GM21717 (cell line): ENCODE results near the gene PLAC1.

Experiments
- ATAC-seq: cut with Tn5 transposase; IDR thresholded peaks from one replicate; pipeline ENCODE4 v1.9.1; 2021; ENCODE audit warnings: mild to moderate bottlenecking, moderate library complexity; ENCODE audit not compliant: unreplicated experiment

PLAC1 gene

GRCh38 chrX:134592303-134592702 is 66.0 kb downstream of the PLAC1 start:
- ATAC-seq = no peak

- no peak for ATAC-seq
Observed at GRCh38 chrX:134591502-134591901, 66.8 kb downstream of the PLAC1 start.

GRCh38 chrX:134588806-134589205 is 69.5 kb downstream of the PLAC1 start:
- ATAC-seq = no peak

DNA sequence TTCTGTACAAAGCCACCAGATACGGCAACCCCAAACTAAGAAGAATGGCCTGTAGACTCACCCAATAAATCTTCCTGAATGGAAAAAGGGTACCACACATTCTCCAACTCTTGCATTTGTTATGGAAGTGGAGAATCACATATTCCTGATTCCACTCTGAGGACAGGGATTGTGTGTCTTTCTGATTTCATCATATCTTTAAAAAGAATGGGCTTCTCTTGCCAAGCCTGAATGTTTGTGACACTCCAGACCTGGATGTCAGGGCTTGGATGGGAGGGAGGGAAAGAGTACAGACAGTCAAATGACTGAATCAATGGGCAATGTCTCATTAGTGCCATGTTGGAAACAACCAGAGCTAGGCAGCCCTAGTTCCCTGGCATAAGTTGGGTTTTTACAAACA is 77.4 kb downstream of the PLAC1 start:
- ATAC-seq = no peak

- ATAC-seq = no peak
Observed at GRCh38 chrX:134573683-134574035, 84.6 kb downstream of the PLAC1 start.

GRCh38 chrX:134572816-134573682 is 85.2 kb downstream of the PLAC1 start:
- no peak for ATAC-seq

DNA sequence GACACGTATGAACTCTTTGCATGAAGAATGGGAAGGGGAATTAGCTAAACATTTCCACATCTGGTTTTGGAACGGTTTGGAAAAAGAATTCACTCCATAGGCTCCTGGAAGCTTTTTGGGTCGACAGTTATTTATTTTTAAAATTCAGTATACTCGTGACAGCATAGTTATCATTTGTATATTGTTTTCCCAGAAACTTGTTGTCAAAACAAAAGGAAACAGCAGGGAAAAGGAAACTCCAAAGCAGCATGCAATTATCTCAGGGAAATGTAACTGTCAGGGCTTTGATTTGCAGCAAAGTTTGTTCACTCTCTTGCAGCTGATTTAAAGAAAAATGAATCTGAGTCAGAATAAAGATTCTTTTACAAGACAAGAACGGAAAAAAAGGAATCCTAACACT is 86.5 kb downstream of the PLAC1 start:
- ATAC-seq = no peak

- ATAC-seq = no peak
Observed at GRCh38 chrX:134570899-134571298, 87.4 kb downstream of the PLAC1 start.

- ATAC-seq = no peak
Observed at GRCh38 chrX:134570509-134570846, 87.8 kb downstream of the PLAC1 start.

- ATAC-seq = no peak
Observed at GRCh38 chrX:134569306-134569705, 89.0 kb downstream of the PLAC1 start.

- no peak for ATAC-seq
Observed at GRCh38 chrX:134568285-134569016, 89.8 kb downstream of the PLAC1 start.

- no peak for ATAC-seq
Observed at GRCh38 chrX:134566506-134566905, 91.8 kb downstream of the PLAC1 start.

DNA sequence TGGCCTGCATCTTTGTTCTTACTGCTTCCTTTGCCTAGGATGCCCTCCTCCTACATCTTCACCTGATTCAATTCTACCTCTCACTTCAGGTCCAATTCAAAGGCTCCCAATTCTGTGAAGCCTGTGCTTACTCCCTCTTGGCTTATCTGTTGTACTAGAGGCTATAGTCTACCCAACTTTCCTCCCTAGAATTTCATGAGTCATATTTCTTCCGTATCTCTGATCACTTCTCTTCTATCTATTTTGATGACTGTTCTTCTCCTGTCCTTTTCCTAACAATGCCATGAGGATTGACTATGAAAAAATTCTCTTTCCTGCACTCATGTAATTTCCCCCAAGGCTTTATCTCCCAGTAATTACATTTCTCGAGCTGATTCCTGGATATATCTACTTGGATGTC is 96.3 kb downstream of the PLAC1 start:
- ATAC-seq = no peak

- ATAC-seq = no peak
Observed at GRCh38 chrX:134558133-134558532, 100.1 kb downstream of the PLAC1 start.

DNA sequence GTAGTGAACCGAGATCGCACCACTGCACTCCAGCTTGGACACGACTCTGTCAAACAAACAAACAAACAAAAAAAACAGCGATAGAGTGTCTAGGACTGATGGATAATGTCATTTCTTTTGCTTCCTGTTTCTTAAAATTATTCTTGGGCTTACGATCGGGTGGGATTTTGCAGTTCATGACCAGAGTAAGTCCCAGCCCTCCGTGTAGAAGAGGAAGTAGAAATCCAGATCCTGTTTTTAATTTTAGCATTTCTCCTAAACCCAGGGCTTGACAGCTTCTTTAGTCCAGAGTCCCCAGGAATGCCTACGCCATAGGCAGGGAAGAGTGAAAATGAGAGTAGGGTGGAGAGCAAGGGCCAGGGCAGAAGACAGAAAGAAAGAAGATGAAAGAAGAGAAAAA is 104.0 kb downstream of the PLAC1 start:
- no peak for ATAC-seq

DNA sequence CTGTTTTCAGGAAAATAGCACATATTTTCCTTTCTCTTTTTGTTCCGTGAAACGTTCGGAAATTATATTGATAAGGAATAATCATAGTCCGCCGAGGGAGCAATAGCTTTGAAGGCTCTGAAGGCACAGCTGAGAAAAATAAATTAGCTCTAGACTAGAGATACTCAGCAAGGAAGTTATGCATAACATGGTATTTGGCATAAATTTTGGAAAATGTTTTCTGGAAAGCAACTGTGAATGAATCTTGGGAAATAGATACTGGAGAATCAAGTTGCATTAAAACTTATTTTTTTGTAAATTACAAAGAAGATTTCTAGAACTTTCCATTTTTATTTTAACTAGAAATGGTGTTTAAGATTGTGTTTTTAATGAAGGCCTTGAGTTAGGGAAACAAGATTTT is 105.9 kb downstream of the PLAC1 start:
- no peak for ATAC-seq

GRCh38 chrX:134551376-134552048 is 106.8 kb downstream of the PLAC1 start:
- no peak for ATAC-seq

- ATAC-seq = no peak
Observed at GRCh38 chrX:134548257-134549201, 109.7 kb downstream of the PLAC1 start.

DNA sequence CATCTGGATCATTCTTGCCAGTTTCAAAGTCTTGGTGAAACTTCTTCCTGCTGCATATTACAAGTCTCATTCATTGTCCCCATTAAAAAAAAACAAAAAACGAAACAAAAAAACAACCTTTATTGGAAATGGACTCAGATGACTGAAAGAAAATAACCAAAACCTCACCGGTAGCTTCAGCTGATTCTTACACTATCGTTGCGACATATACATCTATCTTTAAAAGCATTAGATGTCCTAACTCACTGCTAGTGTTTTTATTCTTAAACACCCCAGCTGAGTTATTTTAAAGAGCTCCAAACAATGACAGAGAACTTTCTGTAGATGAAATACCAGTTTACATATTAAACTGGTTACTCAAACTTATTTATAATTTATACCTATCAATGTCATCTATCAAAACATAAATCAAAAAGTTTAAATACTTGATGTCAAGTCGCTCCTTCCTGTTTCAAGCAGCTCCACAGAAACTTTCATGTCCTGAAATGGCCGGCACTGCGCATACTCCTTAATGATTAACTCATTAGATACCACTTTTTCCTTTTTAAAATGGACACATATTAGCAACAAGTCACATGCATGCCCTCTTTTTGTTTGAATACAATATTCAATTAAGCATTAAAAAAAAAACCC is 111.1 kb downstream of the PLAC1 start:
- no peak for ATAC-seq

DNA sequence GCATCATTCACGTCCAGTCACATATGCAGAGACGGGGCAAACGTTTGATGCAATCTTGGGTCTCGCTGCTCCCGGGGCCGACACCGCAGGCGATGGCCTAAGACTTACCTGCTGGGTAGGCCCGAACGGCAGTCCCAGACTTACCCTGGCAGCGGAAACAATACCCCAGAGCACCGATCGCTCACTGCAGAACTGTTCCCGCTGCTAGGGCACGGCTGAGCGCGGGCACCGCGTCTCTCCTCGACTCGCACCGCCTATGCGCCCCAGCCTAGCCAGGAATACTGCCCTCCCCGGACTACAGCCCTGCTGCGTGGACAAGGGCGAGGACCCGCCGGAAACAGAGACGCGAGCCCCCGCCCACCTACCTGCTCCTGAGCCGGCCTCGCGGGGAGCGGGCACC is 112.1 kb downstream of the PLAC1 start:
- no peak for ATAC-seq
